Lower leg skin (tissue), 4 donors: ENCODE measurements around the gene SIGMAR1. TPM values are rescaled to one million over a fixed set of nuclear protein-coding genes. Genes with fewer than 3 reads are reported as not detected.

ENCODE experiments used
- DNase-seq, 2 donors: peaks; one replicate each; pipeline ENCODE4 v3.0.0-alpha.2; 2019; ENCODE audit warnings: low spot score in 2 of 2
- H3K4me3 ChIP-seq: fragments of 200-600 bp; sonication (generic); 2 replicates; pipeline ENCODE4 v1.5.1; 2017; ENCODE audit warnings: mild to moderate bottlenecking, low read depth; ENCODE audit not compliant: poor library complexity, severe bottlenecking
- CTCF ChIP-seq, 3 donors: fragments of 450-650 bp; IDR thresholded peaks; one replicate each; pipeline ENCODE4 v1.5.1; 2016; ENCODE audit warnings: antibody characterized with exemption in 3 of 3, mild to moderate bottlenecking in 3 of 3, moderate library complexity in 2 of 3
- POLR2A ChIP-seq, 2 donors: fragments of 450-650 bp; IDR thresholded peaks; one replicate each; pipeline ENCODE4 v1.6.1; 2016 to 2017; ENCODE audit warnings: antibody characterized with exemption in 2 of 2, mild to moderate bottlenecking in 1 of 2, moderate library complexity in 1 of 2
- WGBS, 2 donors: methylation state at CpG; one replicate each; pipeline ENCODE4 v1.1.5; 2018; 5-methylcytosine and 5-hydroxymethylcytosine counted together
- intact Hi-C: fragments of 100-400 bp; cut with DNase I; formaldehyde crosslinking; loops from one replicate; pipeline ENCODE4 v1.15.0; 2023; ENCODE audit warnings: low total_unique reads
- total RNA-seq, 4 donors: library from RNA; depleted of rRNA; stranded (reverse); fragments of >200 nt; gene quantifications; one replicate each; pipeline ENCODE4 v1.1.0, GENCODE V29; 2016

SIGMAR1 gene
- 100 to 1,000 TPM in 3 of 4 donors, 10 to 100 TPM in 1; 99.1 to 130 (median 107) TPM for total RNA-seq

GRCh38 chr9:34637356-34638137, at the start of gene SIGMAR1:
Gene SIGMAR1, minus strand, starts transcription at chr9:34637787. Its CDS starts 90 bp downstream, at chr9:34637697.
- 0 to 2% methylated on average over 11 to 58 of the region's 74 CpGs for WGBS, 2 donors
- intact Hi-C loops = loop anchor here (10.0 kb wide), 1 partner anchor 67 kb away; no protein-coding TSS in a partner anchor
- TF ChIP-seq POLR2A (IDR thresholded peaks at IDR 0.05) (no peak), CTCF (IDR thresholded peaks at IDR 0.05) (no peak)
- DNase-seq = peak; percentile 90 to 99
- peak within 1 kb of the TSS; percentile 77 for H3K4me3 ChIP-seq

- no peak for DNase-seq
- no peak overlapping the region for H3K4me3 ChIP-seq
- intact Hi-C loops = no loop called here
- no peak for TF ChIP-seq POLR2A (IDR thresholded peaks at IDR 0.05)
- no peak for TF ChIP-seq CTCF (IDR thresholded peaks at IDR 0.05)
- WGBS, 2 donors = 57 to 68% methylated on average over 1 of the region's 1 CpG
Measured at GRCh38 chr9:34686732-34687131, 49.1 kb upstream of the SIGMAR1 start.

GRCh38 chr9:34686231-34686630, 48.6 kb upstream of the SIGMAR1 start:
- TF ChIP-seq POLR2A (IDR thresholded peaks at IDR 0.05) (no peak), CTCF (IDR thresholded peaks at IDR 0.05) (no peak)
- 50 to 61% methylated on average over 5 of the region's 5 CpGs for WGBS, 2 donors
- DNase-seq = no peak
- H3K4me3 ChIP-seq = no peak overlapping the region
- intact Hi-C loops = no loop called here

- no peak overlapping the region for H3K4me3 ChIP-seq
- DNase-seq = no peak
- no peak for TF ChIP-seq POLR2A (IDR thresholded peaks at IDR 0.05)
- TF ChIP-seq CTCF (IDR thresholded peaks at IDR 0.05) = no peak
- WGBS, 2 donors = 68 to 75% methylated on average over 4 of the region's 4 CpGs
- intact Hi-C loops = no loop called here
Measured at GRCh38 chr9:34685591-34685990, 48.0 kb upstream of the SIGMAR1 start.

- no peak for TF ChIP-seq CTCF (IDR thresholded peaks at IDR 0.05)
- TF ChIP-seq POLR2A (IDR thresholded peaks at IDR 0.05) = no peak
- H3K4me3 ChIP-seq = no peak overlapping the region
- DNase-seq = no peak
- intact Hi-C loops = loop anchor here (5.0 kb wide), 1 partner anchor 178 kb away; no protein-coding TSS in a partner anchor
- 94 to 97% methylated on average over 4 of the region's 4 CpGs for WGBS, 2 donors
Measured at GRCh38 chr9:34684816-34685215, 47.2 kb upstream of the SIGMAR1 start.
